CD4-positive, alpha-beta T cell treated with Interleukin-4 for 4 hours (primary cell): ENCODE results near the gene PRKCE.

ENCODE experiments used
- DNase-seq: peaks from one replicate; pipeline ENCODE4 v3.0.0-alpha.2; 2020

Gene PRKCE

GRCh38 chr2:46032161-46032813 is 380.8 kb downstream of the PRKCE start:
- no peak for DNase-seq

- no peak for DNase-seq
These were observed 381.5 kb downstream of the PRKCE start for GRCh38 chr2:46032996-46033395.

- DNase-seq, result no peak
These were observed 383.1 kb downstream of the PRKCE start for GRCh38 chr2:46034535-46034934.

- DNase-seq, result no peak
These were observed 385.5 kb downstream of the PRKCE start for GRCh38 chr2:46036929-46037328.

GRCh38 chr2:46039543-46040303 is 388.2 kb downstream of the PRKCE start:
- no peak for DNase-seq

GRCh38 chr2:46040563-46041155 is 389.2 kb downstream of the PRKCE start:
- DNase-seq, result no peak

- no peak for DNase-seq
These were observed 390.0 kb downstream of the PRKCE start for GRCh38 chr2:46041434-46041833.

GRCh38 chr2:46042207-46042637 is 390.7 kb downstream of the PRKCE start:
- no peak for DNase-seq

- no peak for DNase-seq
These were observed 391.2 kb downstream of the PRKCE start for GRCh38 chr2:46042711-46043110.

- DNase-seq, result no peak
These were observed 394.4 kb downstream of the PRKCE start for GRCh38 chr2:46045888-46046287.

GRCh38 chr2:46047290-46047689 is 395.8 kb downstream of the PRKCE start:
- DNase-seq, result no peak

GRCh38 chr2:46048693-46049092 is 397.2 kb downstream of the PRKCE start:
- DNase-seq, result no peak

- DNase-seq, result no peak
These were observed 398.6 kb downstream of the PRKCE start for GRCh38 chr2:46050027-46050426.

- no peak for DNase-seq
These were observed 399.0 kb downstream of the PRKCE start for GRCh38 chr2:46050489-46050888.

GRCh38 chr2:46051085-46051484 is 399.6 kb downstream of the PRKCE start:
- DNase-seq, result no peak

- no peak for DNase-seq
These were observed 402.1 kb downstream of the PRKCE start for GRCh38 chr2:46053564-46053963.

GRCh38 chr2:46056541-46056940 is 405.1 kb downstream of the PRKCE start:
- DNase-seq, result no peak

- no peak for DNase-seq
These were observed 406.7 kb downstream of the PRKCE start for GRCh38 chr2:46058140-46058539.

GRCh38 chr2:46062637-46063412 is 411.4 kb downstream of the PRKCE start:
- peak; percentile 61 for DNase-seq

- no peak for DNase-seq
These were observed 412.9 kb downstream of the PRKCE start for GRCh38 chr2:46064396-46064795.

GRCh38 chr2:46065152-46065551 is 413.7 kb downstream of the PRKCE start:
- DNase-seq, result no peak

- no peak for DNase-seq
These were observed 414.6 kb downstream of the PRKCE start for GRCh38 chr2:46066116-46066515.

- DNase-seq, result no peak
These were observed 415.1 kb downstream of the PRKCE start for GRCh38 chr2:46066601-46067000.
